ENCODE data around the gene ELOB.

ELOB gene

DNA sequence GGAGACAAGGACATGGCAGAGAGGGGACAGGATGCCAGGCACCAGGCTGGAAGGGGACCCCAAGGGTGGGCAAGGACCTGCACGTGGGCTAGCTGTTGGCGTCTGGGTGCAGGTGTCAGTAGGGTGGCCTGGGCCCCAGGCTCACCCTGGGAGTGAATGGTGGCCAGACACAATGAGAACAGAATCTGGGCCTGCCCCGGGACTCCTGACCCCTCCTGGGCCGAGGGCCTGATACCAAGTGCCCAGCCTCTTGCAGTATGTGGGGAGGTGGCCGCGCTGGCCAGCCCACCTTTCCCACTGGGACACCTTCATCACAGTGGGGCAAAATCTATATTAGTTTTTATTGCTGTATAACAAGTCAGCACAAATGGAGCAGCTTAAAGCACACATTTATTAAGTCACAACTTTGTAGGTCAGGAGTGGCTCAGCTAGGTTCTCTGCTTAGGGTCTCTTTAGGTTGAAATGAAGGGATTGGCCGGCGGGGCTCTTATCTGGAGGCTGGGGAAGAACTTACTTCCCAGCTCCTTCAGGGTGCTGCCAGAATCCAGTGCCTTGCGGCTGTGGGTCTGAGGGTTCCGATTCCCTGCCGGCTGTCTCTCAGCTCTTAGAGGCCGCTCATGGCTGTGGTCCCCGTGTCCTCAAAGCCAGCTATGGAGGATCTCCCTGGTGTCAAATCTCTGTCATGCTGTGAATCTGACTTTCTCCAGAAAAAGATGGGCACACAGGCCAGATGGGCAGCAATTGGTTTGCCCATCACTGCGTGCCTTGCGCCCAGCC, 6.7 kb upstream of the ELOB start:
- no peak for DNase-seq (ENCODE audit: low read depth in 2 of 2)

- no peak for DNase-seq (ENCODE audit: low read depth in 2 of 2)
Observed at GRCh38 chr16:2782583-2783351, 5.7 kb upstream of the ELOB start.

- no peak for DNase-seq (ENCODE audit: low read depth in 2 of 2)
Observed at GRCh38 chr16:2779978-2780898, 3.2 kb upstream of the ELOB start.

DNA sequence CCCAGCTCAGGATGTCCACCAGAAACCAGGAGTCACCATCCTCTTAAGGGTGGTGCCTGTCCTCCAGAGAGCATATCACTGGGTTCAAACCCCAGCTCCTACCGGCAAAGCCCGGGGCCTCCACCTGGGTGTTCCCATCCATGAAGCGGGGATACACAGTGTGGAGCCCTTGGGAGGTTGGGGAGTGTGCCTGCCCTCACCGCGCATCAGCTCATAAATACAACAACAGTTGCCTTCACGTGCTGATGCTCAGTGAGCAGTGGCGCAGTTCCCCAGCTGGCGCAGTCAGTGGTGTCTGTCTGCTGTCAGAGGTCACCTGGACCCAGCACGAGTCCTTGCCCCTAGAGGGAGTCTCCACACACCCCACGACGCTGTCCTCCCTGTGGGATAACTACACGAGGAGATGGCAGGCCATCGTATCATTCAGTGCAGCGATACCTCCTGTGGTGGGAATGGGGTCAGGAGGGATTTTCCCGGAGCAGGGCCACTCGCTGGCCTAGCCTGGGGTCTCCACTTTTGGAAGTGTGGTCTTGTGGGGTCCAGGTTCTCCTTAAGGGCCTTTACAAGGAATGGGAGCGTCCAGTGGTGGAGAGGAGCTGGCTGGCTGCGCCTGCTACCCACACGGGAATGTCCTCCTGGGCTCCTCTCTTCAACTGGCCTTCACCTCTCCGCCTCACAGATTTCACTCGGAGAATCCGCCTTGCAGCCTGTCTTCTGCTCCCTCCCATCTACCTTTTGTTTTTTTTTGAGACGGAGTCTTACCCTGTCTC, 2.3 kb upstream of the ELOB start:
- no peak for DNase-seq (ENCODE audit: low read depth in 2 of 2)

GRCh38 chr16:2778630-2778958, 1.5 kb upstream of the ELOB start:
- no peak for DNase-seq (ENCODE audit: low read depth in 2 of 2)

- no peak for DNase-seq (ENCODE audit: low read depth in 2 of 2)
Observed at GRCh38 chr16:2777903-2778629, 986 bp upstream of the ELOB start.

GRCh38 chr16:2776500-2777139, 460 bp downstream of the ELOB start:
- DNase-seq (ENCODE audit: low read depth in 2 of 2) = no peak

DNA sequence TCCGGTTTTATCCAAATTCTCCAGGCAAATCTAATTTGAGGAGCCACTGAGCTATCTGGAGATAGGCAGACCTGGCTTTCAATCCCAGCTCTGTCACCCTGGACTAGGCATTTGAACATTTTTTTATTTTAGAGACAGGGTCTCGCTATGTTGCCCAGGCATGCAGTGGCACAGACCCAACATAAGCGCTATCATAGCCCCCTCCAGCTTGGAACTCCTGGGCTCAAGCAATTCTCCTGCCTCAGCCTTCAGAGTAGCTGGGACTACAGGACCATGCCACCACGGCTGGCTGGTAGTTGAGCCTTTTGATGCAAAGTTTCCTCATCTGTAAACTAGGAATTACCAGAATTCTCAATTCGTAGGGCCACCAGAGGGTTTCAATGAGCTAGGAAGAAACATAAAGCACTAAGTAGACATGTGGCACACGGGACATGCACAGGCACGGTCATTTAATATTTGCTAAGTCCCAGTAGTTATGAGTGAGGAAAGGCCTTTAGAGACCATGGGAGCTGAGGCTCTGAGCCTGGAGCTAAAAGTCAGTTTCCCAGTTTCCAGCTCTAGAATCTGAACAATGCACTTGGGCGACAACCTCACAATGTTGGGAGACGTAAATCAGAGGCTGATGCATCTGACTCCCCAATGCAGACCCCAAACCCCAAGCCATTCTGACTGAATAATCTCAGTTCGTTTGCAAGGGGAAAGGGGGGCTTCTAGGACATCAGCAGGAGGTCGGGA, 1.1 kb downstream of the ELOB start:
- DNase-seq (ENCODE audit: low read depth in 2 of 2) = no peak

DNA sequence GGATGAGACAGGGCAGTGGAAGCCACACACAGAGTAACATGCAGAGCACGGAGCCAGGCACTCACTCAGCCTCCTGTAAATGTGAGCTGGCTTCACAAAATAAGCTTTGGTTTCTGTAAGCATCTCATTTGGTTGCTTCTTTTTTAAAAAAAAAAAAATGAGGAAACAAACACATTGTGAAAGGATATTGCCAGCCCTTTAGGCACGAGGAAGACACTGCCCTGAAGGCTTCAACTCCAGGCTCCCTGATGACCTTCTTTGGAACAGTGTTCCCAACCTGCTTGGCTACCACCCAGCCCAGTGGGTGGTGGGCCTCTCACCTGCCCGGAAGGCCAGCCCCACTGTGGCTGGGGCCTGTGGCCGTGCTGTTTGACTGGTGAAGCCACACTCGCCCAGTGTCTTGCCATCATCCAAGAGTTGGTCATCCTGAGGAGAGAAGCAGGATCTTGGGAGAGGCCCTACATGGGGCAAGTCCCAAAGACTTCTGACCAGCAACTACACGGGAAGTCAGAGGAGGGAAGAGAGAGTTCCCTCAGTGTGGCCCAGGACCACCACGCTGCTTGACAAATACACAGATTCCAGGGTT, 1.9 kb downstream of the ELOB start:
- no peak for DNase-seq (ENCODE audit: low read depth in 2 of 2)

- no peak for DNase-seq (ENCODE audit: low read depth in 2 of 2)
Observed at GRCh38 chr16:2774161-2774891, 2.8 kb downstream of the ELOB start.

GRCh38 chr16:2773188-2773968, 3.7 kb downstream of the ELOB start:
- no peak for DNase-seq (ENCODE audit: low read depth in 2 of 2)

DNA sequence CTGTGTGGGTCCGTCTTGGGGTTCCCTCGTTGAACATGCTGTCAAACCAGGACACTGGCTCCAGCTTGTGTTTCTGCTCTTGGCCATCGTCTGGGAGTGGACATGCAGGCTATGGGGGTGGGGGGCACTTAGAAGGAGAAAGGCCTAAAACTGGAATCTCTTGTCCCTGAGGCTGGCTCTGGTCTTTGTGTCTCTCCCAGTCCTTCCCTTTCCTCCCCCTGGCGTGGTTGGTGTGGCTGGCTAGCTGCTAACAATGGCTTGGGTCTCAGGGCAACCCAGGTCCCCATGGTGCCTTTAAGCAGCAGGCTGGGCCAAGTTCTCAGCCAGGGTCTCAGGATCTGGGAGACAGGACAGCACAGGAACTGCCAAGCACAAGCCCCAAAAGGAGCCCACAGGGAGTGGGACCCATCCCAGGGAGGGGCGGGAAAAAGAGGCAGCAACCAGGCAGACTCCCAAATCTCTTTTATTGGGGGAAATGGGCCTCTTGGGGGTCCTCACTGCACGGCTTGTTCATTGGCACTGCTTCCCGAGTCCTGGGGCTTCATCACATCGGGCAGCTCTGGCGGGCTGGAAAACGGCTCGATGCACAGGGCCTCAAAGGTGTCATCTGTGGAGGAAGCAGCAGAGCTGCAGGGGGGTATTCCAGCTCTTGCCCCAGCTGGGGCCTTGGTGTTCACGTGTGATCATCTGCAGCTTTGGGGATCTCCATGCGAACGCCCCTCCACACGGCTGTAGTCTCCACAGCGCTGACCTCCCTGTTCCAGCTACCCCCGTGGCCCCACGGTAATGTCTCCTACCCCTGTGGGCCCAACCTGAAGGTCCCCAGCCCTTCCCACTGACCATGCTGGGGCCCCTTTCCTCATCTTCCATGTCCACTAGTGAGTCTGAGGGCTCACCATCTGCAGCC, 5.3 kb downstream of the ELOB start:
- no peak for DNase-seq (ENCODE audit: low read depth in 2 of 2)

GRCh38 chr16:2770057-2770951, 6.8 kb downstream of the ELOB start:
- DNase-seq (ENCODE audit: low read depth in 2 of 2) = no peak

DNA sequence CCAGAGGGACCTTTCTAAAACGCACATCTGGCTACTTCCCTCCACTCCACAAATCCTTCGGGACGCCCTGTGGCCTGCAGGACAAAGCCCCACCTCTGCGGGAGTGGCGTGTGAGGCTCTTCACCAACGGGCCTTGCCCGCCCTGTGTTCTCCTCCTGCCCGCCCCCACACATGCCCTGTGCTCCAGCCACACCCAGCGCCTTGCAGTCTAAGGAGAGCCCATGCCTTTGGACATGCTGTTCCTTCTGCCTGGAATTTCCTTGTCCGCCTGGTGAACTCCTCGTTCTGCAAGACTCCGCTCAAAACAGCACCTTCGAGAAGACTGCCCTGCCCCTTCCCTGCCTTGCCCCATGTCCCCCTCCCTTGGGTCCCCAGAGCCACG, 7.4 kb downstream of the ELOB start:
- no peak for DNase-seq (ENCODE audit: low read depth in 2 of 2)

GRCh38 chr16:2769100-2769529, 8.0 kb downstream of the ELOB start:
- no peak for DNase-seq (ENCODE audit: low read depth in 2 of 2)
